A673 (cell line): ENCODE measurements around the gene MSANTD1.

Experiments
- EZH2 ChIP-seq: fragments of 200-600 bp; sonication (generic); IDR thresholded peaks from 2 replicates; pipeline ENCODE4 v1.6.1; 2017; ENCODE audit warnings: borderline replicate concordance, low read depth, mild to moderate bottlenecking, mixed read lengths, antibody characterized with exemption, low read length; ENCODE audit not compliant: poor library complexity, severe bottlenecking
- TF ChIP-seq, protein P1 (sequence below): fragments of 300-800, 200-600 bp; sonication (generic); conservative IDR thresholded peaks from 2 replicates; pipeline ENCODE4 v1.5.1; 2017; ENCODE audit warnings: low read depth, mild to moderate bottlenecking, antibody characterized with exemption, low read length, moderate library complexity, mixed read lengths

DNA sequence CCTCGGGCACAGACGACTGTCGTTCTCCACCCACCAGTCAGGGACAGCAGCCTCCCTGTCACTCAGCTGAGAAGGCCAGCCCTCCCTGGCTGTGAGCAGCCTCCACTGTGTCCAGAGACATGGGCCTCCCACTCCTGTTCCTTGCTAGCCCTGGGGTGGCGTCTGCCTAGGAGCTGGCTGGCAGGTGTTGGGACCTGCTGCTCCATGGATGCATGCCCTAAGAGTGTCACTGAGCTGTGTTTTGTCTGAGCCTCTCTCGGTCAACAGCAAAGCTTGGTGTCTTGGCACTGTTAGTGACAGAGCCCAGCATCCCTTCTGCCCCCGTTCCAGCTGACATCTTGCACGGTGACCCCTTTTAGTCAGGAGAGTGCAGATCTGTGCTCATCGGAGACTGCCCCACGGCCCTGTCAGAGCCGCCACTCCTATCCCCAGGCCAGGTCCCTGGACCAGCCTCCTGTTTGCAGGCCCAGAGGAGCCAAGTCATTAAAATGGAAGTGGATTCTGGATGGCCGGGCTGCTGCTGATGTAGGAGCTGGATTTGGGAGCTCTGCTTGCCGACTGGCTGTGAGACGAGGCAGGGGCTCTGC is 7.9 kb upstream of the MSANTD1 start:
- TF ChIP-seq, protein P1, sequence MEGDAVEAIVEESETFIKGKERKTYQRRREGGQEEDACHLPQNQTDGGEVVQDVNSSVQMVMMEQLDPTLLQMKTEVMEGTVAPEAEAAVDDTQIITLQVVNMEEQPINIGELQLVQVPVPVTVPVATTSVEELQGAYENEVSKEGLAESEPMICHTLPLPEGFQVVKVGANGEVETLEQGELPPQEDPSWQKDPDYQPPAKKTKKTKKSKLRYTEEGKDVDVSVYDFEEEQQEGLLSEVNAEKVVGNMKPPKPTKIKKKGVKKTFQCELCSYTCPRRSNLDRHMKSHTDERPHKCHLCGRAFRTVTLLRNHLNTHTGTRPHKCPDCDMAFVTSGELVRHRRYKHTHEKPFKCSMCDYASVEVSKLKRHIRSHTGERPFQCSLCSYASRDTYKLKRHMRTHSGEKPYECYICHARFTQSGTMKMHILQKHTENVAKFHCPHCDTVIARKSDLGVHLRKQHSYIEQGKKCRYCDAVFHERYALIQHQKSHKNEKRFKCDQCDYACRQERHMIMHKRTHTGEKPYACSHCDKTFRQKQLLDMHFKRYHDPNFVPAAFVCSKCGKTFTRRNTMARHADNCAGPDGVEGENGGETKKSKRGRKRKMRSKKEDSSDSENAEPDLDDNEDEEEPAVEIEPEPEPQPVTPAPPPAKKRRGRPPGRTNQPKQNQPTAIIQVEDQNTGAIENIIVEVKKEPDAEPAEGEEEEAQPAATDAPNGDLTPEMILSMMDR: no peak
- TF ChIP-seq EZH2: no peak
